Brain microvascular endothelial cell (primary cell): ENCODE results near the gene HRC.

ENCODE experiments used
- DNase-seq: peaks from one replicate; pipeline ENCODE4 v3.0.0-alpha.2; 2020
- H3K27ac ChIP-seq: fragments of 250-450 bp; sonication (Bioruptor Pico); 2 replicates; pipeline ENCODE4 v1.5.1; 2020; ENCODE audit warnings: mild to moderate bottlenecking, moderate library complexity
- H3K27me3 ChIP-seq: fragments of 250-450 bp; sonication (Bioruptor Pico); replicated peaks from 2 replicates; pipeline ENCODE4 v1.5.1; 2020; ENCODE audit warnings: mild to moderate bottlenecking
- H3K36me3 ChIP-seq: fragments of 250-450 bp; sonication (Bioruptor Pico); replicated peaks from 2 replicates; pipeline ENCODE4 v1.5.1; 2020; ENCODE audit warnings: mild to moderate bottlenecking
- H3K4me3 ChIP-seq: 2 replicates; pipeline ENCODE4 v1.5.1; 2011; ENCODE audit warnings: low read depth, mild to moderate bottlenecking, control low read depth, low read length, moderate library complexity
- in situ Hi-C: cut with HindIII; loops from 2 replicates; pipeline ENCODE4 v1.10.0; 2017; ENCODE audit warnings: low sequenced_read_pairs, low pct_ligation_motif_present
- TF ChIP-seq, protein P1 (sequence below): IDR thresholded peaks from 2 replicates; pipeline ENCODE4 v1.5.1; 2011; ENCODE audit warnings: low read depth, mild to moderate bottlenecking, moderate library complexity, low read length, control low read depth, inconsistent platforms; ENCODE audit errors: missing control alignments

Gene HRC

DNA sequence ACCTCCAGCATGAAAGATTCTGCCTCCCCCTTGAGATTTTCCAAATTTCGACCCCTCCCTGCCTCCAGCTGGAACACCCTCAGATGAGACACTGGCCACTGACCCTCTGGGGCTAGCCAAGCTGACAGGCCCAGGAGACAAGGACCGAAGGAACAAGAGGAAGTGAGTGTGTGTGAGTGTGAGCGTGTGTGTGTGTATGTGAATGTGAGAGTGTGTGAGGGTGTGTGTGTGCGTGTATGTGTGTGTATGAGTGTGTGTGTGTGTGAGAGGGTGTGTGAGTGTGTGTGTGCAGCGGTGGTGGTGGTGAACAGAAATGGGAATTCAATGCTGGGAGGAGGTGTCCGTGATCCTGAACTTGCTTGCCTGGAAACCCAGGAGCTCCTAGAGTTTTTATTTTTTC, 13.8 kb downstream of the HRC start:
- Histone ChIP-seq H3K36me3 (no peaks in the 10 kb centered on the region), H3K4me3 (no peak overlapping the region), H3K27me3 (no peaks in the 10 kb centered on the region), H3K27ac (no peak overlapping the region)
- TF ChIP-seq, protein P1, sequence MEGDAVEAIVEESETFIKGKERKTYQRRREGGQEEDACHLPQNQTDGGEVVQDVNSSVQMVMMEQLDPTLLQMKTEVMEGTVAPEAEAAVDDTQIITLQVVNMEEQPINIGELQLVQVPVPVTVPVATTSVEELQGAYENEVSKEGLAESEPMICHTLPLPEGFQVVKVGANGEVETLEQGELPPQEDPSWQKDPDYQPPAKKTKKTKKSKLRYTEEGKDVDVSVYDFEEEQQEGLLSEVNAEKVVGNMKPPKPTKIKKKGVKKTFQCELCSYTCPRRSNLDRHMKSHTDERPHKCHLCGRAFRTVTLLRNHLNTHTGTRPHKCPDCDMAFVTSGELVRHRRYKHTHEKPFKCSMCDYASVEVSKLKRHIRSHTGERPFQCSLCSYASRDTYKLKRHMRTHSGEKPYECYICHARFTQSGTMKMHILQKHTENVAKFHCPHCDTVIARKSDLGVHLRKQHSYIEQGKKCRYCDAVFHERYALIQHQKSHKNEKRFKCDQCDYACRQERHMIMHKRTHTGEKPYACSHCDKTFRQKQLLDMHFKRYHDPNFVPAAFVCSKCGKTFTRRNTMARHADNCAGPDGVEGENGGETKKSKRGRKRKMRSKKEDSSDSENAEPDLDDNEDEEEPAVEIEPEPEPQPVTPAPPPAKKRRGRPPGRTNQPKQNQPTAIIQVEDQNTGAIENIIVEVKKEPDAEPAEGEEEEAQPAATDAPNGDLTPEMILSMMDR = no peak
- in situ Hi-C loops = no loop called here
- no peak for DNase-seq

DNA sequence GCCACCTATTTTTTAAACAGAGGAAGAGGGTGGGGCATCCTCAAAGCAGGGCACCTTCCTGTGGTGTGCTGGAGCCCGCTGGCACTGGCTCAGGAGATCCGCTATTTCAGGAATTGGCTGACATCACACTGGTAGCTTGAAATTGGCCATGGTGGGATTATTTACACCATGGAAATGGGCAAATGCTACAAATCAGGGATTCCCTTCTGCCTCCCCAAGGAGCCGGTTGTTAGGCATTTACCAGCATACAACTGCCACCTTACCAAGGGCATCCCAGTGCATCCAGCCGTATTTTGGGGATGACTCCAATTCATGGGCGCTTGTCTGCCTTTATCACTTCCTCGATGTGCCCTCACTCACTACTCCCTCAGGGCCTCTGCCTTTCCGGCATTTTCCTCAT, 14.2 kb downstream of the HRC start:
- no peak overlapping the region for H3K27ac ChIP-seq
- no peak overlapping the region for H3K4me3 ChIP-seq
- no peaks in the 10 kb centered on the region for H3K27me3 ChIP-seq
- DNase-seq = no peak
- TF ChIP-seq, protein P1 = no peak
- no peaks in the 10 kb centered on the region for H3K36me3 ChIP-seq
- in situ Hi-C loops = no loop called here

DNA sequence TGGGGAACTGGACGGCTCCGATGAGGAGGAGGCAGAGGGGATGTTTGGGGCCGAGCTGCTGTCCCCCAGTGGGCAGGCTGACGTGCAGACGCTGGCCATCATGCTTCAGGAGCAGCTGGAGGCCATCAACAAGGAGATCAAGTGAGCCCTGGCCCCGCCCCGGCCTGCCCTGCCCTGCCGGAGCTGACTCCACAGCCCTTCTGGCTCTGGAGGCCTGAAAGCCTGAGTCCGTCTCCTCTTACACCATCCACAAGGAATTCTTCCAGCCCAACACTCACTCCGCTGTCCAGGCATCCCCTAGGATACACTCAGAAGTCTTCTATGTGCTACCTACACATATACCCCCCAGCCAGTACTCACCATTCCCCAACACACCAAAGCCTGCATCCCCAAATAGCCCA, 18.4 kb downstream of the HRC start:
- DNase-seq = no peak
- no peaks in the 10 kb centered on the region for H3K27me3 ChIP-seq
- no peaks in the 10 kb centered on the region for H3K36me3 ChIP-seq
- in situ Hi-C loops = no loop called here
- TF ChIP-seq, protein P1 = no peak
- H3K27ac ChIP-seq = no peak overlapping the region
- no peak overlapping the region for H3K4me3 ChIP-seq

DNA sequence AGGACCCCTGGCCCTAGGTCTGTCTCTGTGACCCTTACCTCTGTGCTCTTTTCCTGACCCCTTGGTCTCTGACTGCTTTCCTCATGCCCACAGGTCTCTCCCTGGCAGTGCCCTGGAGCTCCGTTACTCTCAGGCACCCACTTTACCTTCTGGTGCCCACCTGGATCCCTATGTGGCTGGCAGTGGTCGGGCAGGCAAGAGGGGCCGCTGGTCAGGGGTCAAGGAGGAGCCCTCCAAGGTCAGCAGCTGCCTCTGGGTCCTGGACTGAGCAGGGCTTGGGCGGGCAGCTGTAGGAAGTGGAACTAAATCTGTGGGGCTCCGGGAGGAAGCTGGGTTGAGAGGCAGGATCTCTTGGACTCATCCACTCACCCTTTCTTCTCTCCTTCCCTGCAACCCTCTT, 19.5 kb downstream of the HRC start:
- TF ChIP-seq, protein P1 = no peak

DNA sequence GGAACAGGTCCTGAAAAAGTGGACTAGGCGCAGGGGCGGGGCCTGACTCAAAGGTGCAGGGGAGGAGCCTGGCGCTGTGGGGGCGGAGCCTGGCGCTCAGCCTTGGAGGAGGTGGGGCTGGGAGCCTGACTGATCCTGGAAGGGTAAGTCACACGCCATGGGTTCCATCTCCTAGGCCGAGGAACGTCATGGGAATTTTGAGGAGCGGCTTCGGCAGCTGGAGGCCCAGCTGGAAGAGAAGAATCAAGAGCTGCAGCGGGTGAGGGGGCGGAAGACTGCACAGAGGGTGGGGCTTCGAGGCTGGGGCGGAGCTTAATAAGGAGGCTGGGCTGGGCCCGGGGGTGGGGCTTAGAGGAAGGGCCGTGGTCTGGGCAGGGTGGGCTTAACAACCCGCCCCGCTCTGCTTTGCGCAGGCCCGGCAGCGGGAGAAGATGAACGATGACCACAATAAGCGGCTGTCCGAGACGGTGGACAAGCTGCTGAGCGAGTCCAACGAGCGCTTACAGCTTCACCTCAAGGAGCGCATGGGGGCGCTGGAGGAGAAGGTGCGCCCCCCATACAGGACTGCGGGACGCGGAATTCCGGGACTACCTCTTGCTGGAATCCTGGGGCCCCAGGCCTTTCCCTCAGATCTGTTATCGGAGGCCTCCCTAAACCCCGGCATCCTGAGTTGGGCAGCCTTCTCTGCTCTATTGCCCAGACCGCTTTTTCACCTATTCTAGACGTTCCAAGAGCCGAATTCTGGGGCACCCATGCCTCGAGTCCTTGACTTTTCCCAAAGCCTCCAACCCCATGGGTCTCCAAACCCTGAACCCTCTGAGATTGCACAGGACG, 21.4 kb downstream of the HRC start:
- H3K27me3 ChIP-seq = no peaks in the 10 kb centered on the region
- in situ Hi-C loops = no loop called here
- H3K27ac ChIP-seq = no peak overlapping the region
- peak overlapping the region; percentile 22 for H3K4me3 ChIP-seq
- no peaks in the 10 kb centered on the region for H3K36me3 ChIP-seq
- DNase-seq = peak; percentile 33
- TF ChIP-seq, protein P1 = peak; percentile 31

More for the DNA sequence above, 19.5 kb downstream of the HRC start:
- no peak overlapping the region for H3K4me3 ChIP-seq
- no peak overlapping the region for H3K27ac ChIP-seq
- no peaks in the 10 kb centered on the region for H3K27me3 ChIP-seq
- H3K36me3 ChIP-seq = no peaks in the 10 kb centered on the region
- no peak for DNase-seq
- in situ Hi-C loops = no loop called here
